SK-N-SH treated with all-trans-retinoic acid at 6 μM for 48 hours (cell line): ENCODE measurements around the gene KIAA0753.

Experiments used
- ARNTL ChIP-seq: fragments of 450-650 bp; formaldehyde crosslinking; IDR thresholded peaks from 2 replicates; pipeline ENCODE4 v1.5.0; 2020; ENCODE audit warnings: low read depth, mild to moderate bottlenecking, moderate library complexity, borderline replicate concordance
- BACH2 ChIP-seq: fragments of 250-450 bp; sonication (Bioruptor Pico); IDR thresholded peaks from 2 replicates; pipeline ENCODE4 v1.9.0; 2021; ENCODE audit warnings: mild to moderate bottlenecking, borderline replicate concordance
- CREB5 ChIP-seq: fragments of 250-450 bp; sonication (Bioruptor Pico); IDR thresholded peaks from 2 replicates; pipeline ENCODE4 v1.5.1; 2020; ENCODE audit warnings: low read depth, mild to moderate bottlenecking, moderate library complexity
- CSDC2 ChIP-seq: fragments of 250-450 bp; sonication (Bioruptor Pico); IDR thresholded peaks from 2 replicates; pipeline ENCODE4 v1.5.0; 2020; ENCODE audit warnings: mild to moderate bottlenecking, moderate library complexity
- CSRNP3 ChIP-seq: fragments of 250-450 bp; sonication (Bioruptor Pico); IDR thresholded peaks from 2 replicates; pipeline ENCODE4 v1.5.1; 2021; ENCODE audit warnings: mild to moderate bottlenecking, moderate library complexity
- GLIS3 ChIP-seq: fragments of 250-450 bp; sonication (Bioruptor Pico); IDR thresholded peaks from 2 replicates; pipeline ENCODE4 v1.5.0; 2020; ENCODE audit warnings: mild to moderate bottlenecking, moderate library complexity
- PATZ1 ChIP-seq: fragments of 250-450 bp; sonication (Bioruptor Pico); IDR thresholded peaks from 2 replicates; pipeline ENCODE4 v1.8.0; 2020; ENCODE audit warnings: mild to moderate bottlenecking, moderate library complexity, borderline replicate concordance
- PPARA ChIP-seq: fragments of 250-450 bp; sonication (Bioruptor Pico); IDR thresholded peaks from 2 replicates; pipeline ENCODE4 v1.5.0; 2020; ENCODE audit warnings: mild to moderate bottlenecking, borderline replicate concordance
- SNAI2 ChIP-seq: fragments of 250-450 bp; sonication (Bioruptor Pico); IDR thresholded peaks from 2 replicates; pipeline ENCODE4 v1.5.0; 2020; ENCODE audit warnings: mild to moderate bottlenecking, moderate library complexity
- TOX ChIP-seq: fragments of 250-450 bp; sonication (Bioruptor Pico); IDR thresholded peaks from 2 replicates; pipeline ENCODE4 v1.8.0; 2021; ENCODE audit warnings: mild to moderate bottlenecking, moderate library complexity, borderline replicate concordance
- ZC3H10 ChIP-seq: fragments of 250-450 bp; sonication (Bioruptor Pico); IDR thresholded peaks from 2 replicates; pipeline ENCODE4 v1.5.1; 2021; ENCODE audit warnings: mild to moderate bottlenecking, moderate library complexity
- ZNF565 ChIP-seq: fragments of 450-650 bp; formaldehyde crosslinking; conservative IDR thresholded peaks from 2 replicates; pipeline ENCODE4 v1.5.0; 2020; ENCODE audit warnings: low read depth, mild to moderate bottlenecking, moderate library complexity

- TF ChIP-seq PATZ1 (no peak), ZC3H10 (CRISPR knock-in tag) (no peak), TOX (CRISPR knock-in tag) (no peak), CSDC2 (CRISPR knock-in tag) (no peak), GLIS3 (CRISPR knock-in tag) (no peak), CSRNP3 (no peak), CREB5 (CRISPR knock-in tag) (no peak), ARNTL (CRISPR knock-in tag) (no peak), BACH2 (CRISPR knock-in tag) (no peak), PPARA (CRISPR knock-in tag) (no peak), SNAI2 (CRISPR knock-in tag) (no peak), ZNF565 (CRISPR knock-in tag) (no peak)
Observed at GRCh38 chr17:6558276-6558675, 82.2 kb downstream of the KIAA0753 start.
